Spinal cord (tissue), 10 donors: Measurements from ENCODE around the gene PSG7. TPM values are rescaled to one million over a fixed set of nuclear protein-coding genes. Genes with fewer than 3 reads are reported as not detected.
"Not testable (repeated sequence)": the region's sequence is repeated elsewhere in the genome, so short reads cannot be mapped to it uniquely, and the experiment has no call there.

ENCODE experiments used
- DNase-seq, 6 donors: peaks; one replicate each; pipeline versions ENCODE4 v3.0.0 to v3.0.0-alpha.2; 2013 to 2015; ENCODE audit warnings: low spot score in 6 of 6, low read depth in 4 of 6
- H3K27ac ChIP-seq: one replicate; pipeline ENCODE4 v1.5.1; 2013; ENCODE audit warnings: low read depth, low read length, control low read depth
- H3K27me3 ChIP-seq: one replicate; pipeline ENCODE4 v1.6.1; 2013; ENCODE audit warnings: low read length; ENCODE audit not compliant: control insufficient read depth, insufficient read depth
- H3K36me3 ChIP-seq: one replicate; pipeline ENCODE4 v1.6.1; 2013; ENCODE audit warnings: low read length; ENCODE audit not compliant: control insufficient read depth, insufficient read depth
- H3K4me1 ChIP-seq: one replicate; pipeline ENCODE4 v1.6.1; 2013; ENCODE audit warnings: low read length; ENCODE audit not compliant: control insufficient read depth, insufficient read depth
- H3K4me3 ChIP-seq: one replicate; pipeline ENCODE4 v1.5.1; 2013; ENCODE audit warnings: low read depth, low read length, control low read depth
- H3K9me3 ChIP-seq: one replicate; pipeline ENCODE4 v1.6.1; 2013; ENCODE audit warnings: low read length; ENCODE audit not compliant: control insufficient read depth, insufficient read depth
- WGBS: methylation state at CpG from one replicate; pipeline ENCODE4 v1.1.5; 2013; ENCODE audit warnings: missing lambda C conversion rate; ENCODE audit not compliant: insufficient coverage; 5-methylcytosine and 5-hydroxymethylcytosine counted together
- polyA plus RNA-seq, 2 donors: library from polyadenylated mRNA; unstranded; fragments of 120-200 nt; gene quantifications; one replicate each; pipeline ENCODE4 v1.2.1, GENCODE V29; 2013; ENCODE audit not compliant: insufficient read length in 2 of 2
- total RNA-seq, 2 donors: library from RNA; depleted of rRNA in 1 of 2; stranded (reverse); fragments of 120-200 nt in 1 of 2; fragments of >200 nt in 1 of 2; gene quantifications; one replicate each; pipeline versions ENCODE4 v1.2.3 to v1.2.4, GENCODE V29; 2013 to 2014
- donor health status: healthy.

PSG7 gene
- total and polyA plus RNA-seq, 4 donors, result 1.0 TPM; not detected in 3

DNA sequence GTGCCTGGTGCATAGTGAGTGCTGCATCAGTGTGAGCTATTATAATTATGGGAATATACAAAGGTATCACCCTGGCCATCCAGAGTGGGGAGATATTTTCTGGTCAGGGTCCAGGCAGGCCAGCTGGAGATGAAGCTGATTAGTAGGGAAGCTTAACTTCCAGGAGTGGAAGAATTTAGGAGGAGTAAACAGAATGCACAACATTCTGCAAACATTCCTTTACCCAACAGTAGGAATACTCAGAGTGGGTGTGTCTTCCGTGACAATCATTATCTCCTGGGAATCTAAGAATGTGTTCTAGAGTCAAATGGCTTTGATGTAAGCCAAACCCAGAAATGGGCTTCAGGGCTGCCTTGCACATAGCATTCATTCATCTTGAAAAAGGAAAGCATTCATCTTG lies 38.4 kb downstream of the PSG7 start:
- DNase-seq, H3K27me3 ChIP-seq, H3K9me3 ChIP-seq, H3K4me1 ChIP-seq, H3K4me3 ChIP-seq, H3K27ac ChIP-seq, H3K36me3 ChIP-seq: not testable (repeated sequence)
- no CpG with 5 or more reads among the region's 1 CpG for WGBS

DNA sequence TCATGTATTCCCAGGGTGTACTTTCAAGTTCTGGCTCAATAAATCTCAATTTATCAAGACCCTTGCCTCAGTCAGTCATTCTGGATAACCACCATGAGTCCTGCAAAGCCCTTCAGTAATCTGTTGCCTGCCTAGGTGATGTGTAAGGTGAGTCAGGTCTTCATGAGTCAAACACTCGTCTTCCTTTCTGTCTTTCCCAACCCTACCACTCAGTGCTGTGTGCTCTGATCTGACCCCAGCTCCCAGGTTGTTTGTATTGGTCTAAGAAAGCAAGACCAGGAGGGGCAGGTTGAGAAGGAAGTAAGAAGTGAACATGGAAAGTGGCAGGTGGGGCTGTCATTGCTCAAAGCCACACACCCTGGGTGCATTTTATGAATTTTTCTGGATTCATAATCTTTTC lies 39.3 kb downstream of the PSG7 start:
- DNase-seq, H3K36me3 ChIP-seq, H3K4me3 ChIP-seq, H3K9me3 ChIP-seq, H3K27ac ChIP-seq, H3K27me3 ChIP-seq, H3K4me1 ChIP-seq: not testable (repeated sequence)
- no CpG with 5 or more reads among the region's 1 CpG for WGBS

DNA sequence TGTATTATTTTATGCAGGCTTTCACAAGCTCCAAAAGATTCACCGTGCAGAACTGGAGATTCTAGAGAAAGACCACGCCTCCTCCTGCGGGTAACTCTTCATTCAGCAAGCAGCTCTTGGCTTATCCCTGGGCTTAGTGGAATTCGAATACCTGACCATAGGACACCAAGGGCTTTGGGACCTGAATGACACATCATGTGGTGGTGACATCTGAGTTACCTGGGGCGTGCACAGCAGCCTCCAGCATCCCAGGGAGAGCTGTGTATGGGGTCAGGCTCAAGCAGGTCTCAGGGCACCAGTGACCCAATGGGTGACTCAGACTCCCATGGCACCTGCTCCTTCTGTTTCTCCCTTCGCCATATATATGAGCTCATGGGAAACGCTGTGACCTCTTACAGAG lies 46.6 kb downstream of the PSG7 start:
- not testable (repeated sequence) for H3K36me3 ChIP-seq
- WGBS, result 92% methylated on average over 5 of the region's 7 CpGs

DNA sequence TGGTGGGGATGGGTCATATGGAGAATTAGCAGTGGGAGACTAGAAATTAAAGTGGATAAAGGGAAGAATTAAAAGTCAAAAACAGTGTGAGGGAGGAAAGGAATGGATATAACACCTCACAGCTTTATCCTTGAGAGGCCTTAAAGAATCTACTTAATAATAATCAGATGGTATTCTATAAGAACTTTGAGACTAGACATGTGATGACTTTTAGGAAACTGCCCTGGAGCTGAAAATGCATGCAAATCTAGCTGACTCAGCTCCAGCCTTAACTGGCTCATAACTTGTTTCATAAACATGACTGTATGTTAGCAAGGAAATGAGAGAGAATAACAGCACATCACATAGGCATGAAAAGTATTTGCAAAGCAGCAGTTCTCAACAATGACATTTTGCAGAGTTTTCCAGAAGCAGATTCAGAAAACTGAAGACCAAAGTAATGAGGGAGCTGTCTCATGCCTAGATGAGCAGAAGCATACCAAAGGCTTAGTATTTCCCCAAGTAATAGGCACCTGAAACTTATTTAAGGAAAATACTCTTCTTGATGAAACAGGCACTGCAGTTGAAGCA lies 49.0 kb downstream of the PSG7 start:
- not testable (repeated sequence) for H3K27ac ChIP-seq, H3K27me3 ChIP-seq, DNase-seq, H3K4me1 ChIP-seq, H3K9me3 ChIP-seq, H3K4me3 ChIP-seq, H3K36me3 ChIP-seq

More for the DNA sequence above, 46.6 kb downstream of the PSG7 start:
- not testable (repeated sequence) for DNase-seq, H3K27ac ChIP-seq, H3K9me3 ChIP-seq, H3K4me3 ChIP-seq, H3K4me1 ChIP-seq, H3K27me3 ChIP-seq

DNA sequence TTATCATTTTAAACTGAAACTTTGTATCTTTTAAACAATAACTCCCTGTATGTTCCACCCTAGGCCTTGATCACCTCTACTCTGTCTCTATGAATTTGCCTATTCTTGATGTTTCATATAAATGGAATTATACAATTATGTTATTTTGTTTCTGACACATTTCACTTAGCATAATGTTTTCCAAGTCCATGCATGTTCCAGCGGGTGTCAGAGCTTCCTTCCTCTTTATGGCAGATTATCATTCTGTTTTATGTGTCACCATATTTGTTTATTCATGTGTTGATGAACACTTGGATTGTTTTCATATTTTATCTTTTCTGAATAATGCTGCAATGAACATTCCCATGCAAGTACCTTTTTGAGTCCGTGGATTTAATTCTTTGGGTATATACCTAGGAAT lies 54.3 kb downstream of the PSG7 start:
- no CpG with 5 or more reads among the region's 2 CpGs for WGBS
- not testable (repeated sequence) for H3K36me3 ChIP-seq, H3K9me3 ChIP-seq, H3K4me1 ChIP-seq, DNase-seq, H3K27me3 ChIP-seq, H3K4me3 ChIP-seq, H3K27ac ChIP-seq

DNA sequence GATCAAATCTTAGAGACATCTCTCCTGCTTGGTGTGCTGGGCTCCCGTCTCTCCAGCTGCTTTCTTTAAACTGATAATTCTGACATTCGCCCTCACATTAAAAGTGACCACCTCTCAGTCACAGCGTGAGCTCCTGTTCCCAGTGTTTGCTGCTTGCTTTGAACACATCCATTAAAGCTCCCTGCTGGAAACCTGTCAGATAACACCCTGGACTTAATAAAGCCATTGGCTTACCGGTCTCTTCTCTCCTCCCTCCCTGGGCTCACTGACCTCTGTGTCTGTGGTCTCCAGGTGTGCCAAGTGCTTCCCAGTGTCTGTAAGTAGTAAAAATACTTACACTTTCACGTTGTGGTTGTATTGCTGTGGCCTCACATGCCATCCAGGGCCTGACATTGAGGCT lies 55.0 kb downstream of the PSG7 start:
- not testable (repeated sequence) for H3K36me3 ChIP-seq, H3K27me3 ChIP-seq, H3K4me3 ChIP-seq, H3K9me3 ChIP-seq, H3K4me1 ChIP-seq, H3K27ac ChIP-seq, DNase-seq
- WGBS, result 67% methylated on average over 3 of the region's 5 CpGs

DNA sequence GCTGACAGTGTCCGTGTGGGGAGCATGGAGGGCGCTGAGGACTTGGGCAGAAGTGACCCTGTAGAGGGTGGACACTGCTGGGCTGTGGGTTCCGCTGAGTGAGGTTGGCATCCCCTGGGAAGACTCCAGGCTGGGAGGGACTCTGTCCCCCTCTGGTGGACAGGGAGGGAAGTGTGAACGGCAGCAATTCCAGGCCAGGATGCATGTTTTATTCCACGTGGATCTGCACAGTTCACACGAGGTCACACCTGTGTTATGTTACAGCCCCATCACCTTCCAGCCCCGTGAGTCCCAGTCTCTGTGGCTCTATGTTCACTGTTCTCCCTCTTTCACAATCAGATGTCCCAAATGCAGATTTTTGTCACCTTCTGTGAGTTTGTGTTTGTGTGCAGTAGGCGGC lies 55.7 kb downstream of the PSG7 start:
- DNase-seq, H3K27me3 ChIP-seq, H3K9me3 ChIP-seq, H3K36me3 ChIP-seq, H3K4me3 ChIP-seq, H3K4me1 ChIP-seq, H3K27ac ChIP-seq: not testable (repeated sequence)
- WGBS, result 68% methylated on average over 6 of the region's 8 CpGs

DNA sequence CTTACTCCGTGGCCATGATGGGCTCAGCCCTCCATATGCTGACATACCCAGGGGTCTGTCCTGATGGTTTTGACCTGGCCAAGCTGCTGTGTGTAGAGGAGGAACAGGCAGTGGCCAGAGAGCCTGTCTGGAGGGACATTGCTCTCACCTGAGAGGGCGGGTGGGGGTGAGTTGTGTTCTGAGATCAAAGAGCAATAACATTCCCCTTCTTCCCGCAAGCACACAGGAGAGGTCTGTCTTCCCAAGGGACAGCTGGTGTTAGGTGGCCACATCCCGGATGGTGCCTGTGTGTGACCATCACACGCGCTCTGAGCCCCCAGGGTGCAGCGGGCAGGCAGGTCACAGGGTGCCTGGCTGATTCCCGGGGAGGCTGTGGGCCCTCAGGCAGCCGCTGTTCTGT lies 56.4 kb downstream of the PSG7 start:
- H3K9me3 ChIP-seq, H3K27me3 ChIP-seq, DNase-seq, H3K4me3 ChIP-seq, H3K36me3 ChIP-seq, H3K4me1 ChIP-seq, H3K27ac ChIP-seq: not testable (repeated sequence)
- WGBS, result 94% methylated on average over 4 of the region's 9 CpGs

DNA sequence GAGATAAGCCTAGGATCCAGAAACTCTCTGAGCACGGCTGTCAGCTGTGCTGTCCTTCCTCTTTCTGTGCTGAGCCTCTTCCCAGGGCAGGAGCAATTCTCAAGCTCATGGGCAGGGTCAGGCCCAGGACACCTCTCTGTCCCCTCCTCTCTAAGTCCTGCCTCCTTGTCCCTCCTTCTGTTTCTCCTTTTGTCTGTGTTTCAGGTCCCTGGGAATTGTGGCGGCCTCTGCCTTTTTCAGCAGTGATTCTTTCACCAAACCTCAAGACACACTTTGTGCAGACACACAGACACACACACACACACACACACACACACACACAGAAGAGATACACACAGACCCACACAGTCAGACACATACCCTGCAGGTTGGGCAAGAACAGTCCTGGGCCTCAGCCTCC lies 57.4 kb downstream of the PSG7 start, which contains the start of gene PSG1:
TSS of gene PSG1 (minus strand) at position 101 of the 400 bp plus-strand sequence. CDS start 132 bp downstream, outside the sequence.
- DNase-seq, result no peak
- no peaks in the 10 kb centered on the region for H3K4me1 ChIP-seq
- H3K9me3 ChIP-seq, result no peaks in the 10 kb centered on the region
- no peaks in the 10 kb centered on the region for H3K27me3 ChIP-seq
- H3K27ac ChIP-seq, result no peak within 1 kb of the TSS
- no peak within 1 kb of the TSS for H3K4me3 ChIP-seq
- WGBS, result 84% methylated on average over 2 of the region's 2 CpGs
- no peaks in the 10 kb centered on the region for H3K36me3 ChIP-seq

DNA sequence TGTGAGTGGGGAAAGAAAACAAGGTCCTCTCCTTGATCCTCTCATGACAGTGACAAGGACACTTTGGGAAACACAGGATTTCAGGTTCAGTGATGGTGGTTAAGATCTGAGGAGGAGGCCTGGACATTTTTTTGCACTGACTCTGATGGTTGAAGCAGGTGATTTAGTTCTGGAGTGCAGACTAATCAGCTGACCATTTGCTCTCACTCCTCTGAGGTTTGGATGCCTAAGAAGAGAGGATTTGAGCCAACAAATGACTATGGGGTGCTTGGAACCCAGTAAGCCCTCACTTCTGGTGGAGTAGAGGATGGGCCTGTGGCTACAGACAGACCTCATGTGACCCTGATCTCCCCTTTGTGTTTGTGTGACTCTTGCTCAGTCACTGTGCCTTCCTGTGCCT lies 60.4 kb downstream of the PSG7 start:
- not testable (repeated sequence) for H3K36me3 ChIP-seq, H3K9me3 ChIP-seq, H3K27me3 ChIP-seq, H3K4me1 ChIP-seq, H3K4me3 ChIP-seq, H3K27ac ChIP-seq, DNase-seq
